Measurements from ENCODE around the gene ADAR.
A peak's percentile ranks its signal among the peaks of the same experiment; 100 is the strongest.
"Not testable (repeated sequence)": the region's sequence is repeated elsewhere in the genome, so short reads cannot be mapped to it uniquely, and the experiment has no call there.

ADAR gene

GRCh38 chr1:154607609-154608396 is at the start of gene ADAR:
TSS of gene ADAR (minus strand) at chr1:154608186. CDS start at chr1:154608006, 180 bp downstream.
- DNase-seq, result peak; percentile 81

- DNase-seq, result no peak
These were observed 49.6 kb upstream of the ADAR start for GRCh38 chr1:154657556-154657955.

GRCh38 chr1:154652893-154653292 is 44.9 kb upstream of the ADAR start:
- DNase-seq, result no peak

GRCh38 chr1:154644724-154645123 is 36.7 kb upstream of the ADAR start:
- not testable (repeated sequence) for DNase-seq

- no peak for DNase-seq
These were observed 33.5 kb upstream of the ADAR start for GRCh38 chr1:154641534-154641933.

- no peak for DNase-seq
These were observed 31.9 kb upstream of the ADAR start for GRCh38 chr1:154639876-154640275.

GRCh38 chr1:154635171-154635570 is 27.2 kb upstream of the ADAR start:
- no peak for DNase-seq

GRCh38 chr1:154629675-154630073 is 21.7 kb upstream of the ADAR start:
- no peak for DNase-seq

- DNase-seq, result no peak
These were observed 21.2 kb upstream of the ADAR start for GRCh38 chr1:154629061-154629674.

- DNase-seq, result no peak
These were observed 20.1 kb upstream of the ADAR start for GRCh38 chr1:154628121-154628405.

- peak; percentile 91 for DNase-seq
These were observed 19.5 kb upstream of the ADAR start for GRCh38 chr1:154627257-154628120.

- no peak for DNase-seq
These were observed 18.7 kb upstream of the ADAR start for GRCh38 chr1:154626456-154627256.

GRCh38 chr1:154624746-154625643 is 17.0 kb upstream of the ADAR start:
- no peak for DNase-seq

GRCh38 chr1:154623358-154623757 is 15.4 kb upstream of the ADAR start:
- DNase-seq, result no peak

- no peak for DNase-seq
These were observed 14.6 kb upstream of the ADAR start for GRCh38 chr1:154622503-154623039.

- no peak for DNase-seq
These were observed 13.9 kb upstream of the ADAR start for GRCh38 chr1:154621875-154622274.

- DNase-seq, result no peak
These were observed 12.8 kb upstream of the ADAR start for GRCh38 chr1:154620751-154621150.

GRCh38 chr1:154619181-154619948 is 11.4 kb upstream of the ADAR start:
- peak; percentile 22 for DNase-seq

GRCh38 chr1:154616659-154617345 is 8.8 kb upstream of the ADAR start:
- no peak for DNase-seq

GRCh38 chr1:154615411-154615810 is 7.4 kb upstream of the ADAR start:
- DNase-seq, result no peak
